H9 (cell line): ENCODE data around the gene ISYNA1. TPM values are rescaled to one million over a fixed set of nuclear protein-coding genes. Genes with fewer than 3 reads are reported as not detected.

Source experiments
- DNase-seq: peaks from one replicate; pipeline ENCODE4 v3.0.0-alpha.2; 2017
- H2AFZ ChIP-seq: one replicate; pipeline ENCODE4 v1.6.1; 2013; ENCODE audit warnings: mild to moderate bottlenecking, low read length, control low read depth, moderate library complexity
- H2AK5ac ChIP-seq: 2 replicates; pipeline ENCODE4 v1.6.1; 2013; ENCODE audit warnings: low read length, control low read depth, mixed read lengths; ENCODE audit not compliant: insufficient read length
- H2BK120ac ChIP-seq: one replicate; pipeline ENCODE4 v1.6.1; 2013; ENCODE audit warnings: low read depth, mild to moderate bottlenecking, low read length, control low read depth, inconsistent platforms; ENCODE audit not compliant: poor library complexity, severe bottlenecking
- H2BK12ac ChIP-seq: 2 replicates; pipeline ENCODE4 v1.6.1; 2013; ENCODE audit warnings: low read length, control low read depth, mixed read lengths, low read depth; ENCODE audit not compliant: insufficient read length
- H2BK15ac ChIP-seq: 2 replicates; pipeline ENCODE4 v1.6.1; 2013; ENCODE audit warnings: low read depth, low read length, control low read depth
- H2BK20ac ChIP-seq: one replicate; pipeline ENCODE4 v1.6.1; 2013; ENCODE audit warnings: low read depth, mild to moderate bottlenecking, low read length, control low read depth, inconsistent platforms; ENCODE audit not compliant: poor library complexity, severe bottlenecking
- H2BK5ac ChIP-seq: 2 replicates; pipeline ENCODE4 v1.6.1; 2013; ENCODE audit warnings: low read length, control low read depth, mixed read lengths; ENCODE audit not compliant: insufficient read length
- H3K14ac ChIP-seq: 2 replicates; pipeline ENCODE4 v1.6.1; 2013; ENCODE audit warnings: low read length, control low read depth; ENCODE audit not compliant: insufficient read depth
- H3K18ac ChIP-seq: 2 replicates; pipeline ENCODE4 v1.6.1; 2013; ENCODE audit warnings: low read depth, mild to moderate bottlenecking, mixed read lengths, low read length, control low read depth; ENCODE audit not compliant: insufficient read length
- H3K23ac ChIP-seq: 2 replicates; pipeline ENCODE4 v1.6.1; 2013; ENCODE audit warnings: low read length, control low read depth, mixed read lengths, low read depth; ENCODE audit not compliant: insufficient read length
- H3K23me2 ChIP-seq: 2 replicates; pipeline ENCODE4 v1.6.1; 2013; ENCODE audit warnings: low read depth, mild to moderate bottlenecking, mixed read lengths, low read length, control low read depth; ENCODE audit not compliant: insufficient read length, poor library complexity, severe bottlenecking
- H3K27ac ChIP-seq: 2 replicates; pipeline ENCODE4 v1.5.1; 2013; ENCODE audit warnings: low read length, control low read depth, mixed read lengths, low read depth; ENCODE audit not compliant: insufficient read length
- H3K27me3 ChIP-seq: 2 replicates; pipeline ENCODE4 v1.6.1; 2013; ENCODE audit warnings: low read length, control low read depth, inconsistent platforms; ENCODE audit not compliant: insufficient read depth
- H3K4ac ChIP-seq: 2 replicates; pipeline ENCODE4 v1.6.1; 2013; ENCODE audit warnings: low read depth, mild to moderate bottlenecking, control low read depth, inconsistent platforms, low read length, moderate library complexity
- H3K4me1 ChIP-seq: 2 replicates; pipeline ENCODE4 v1.6.1; 2013; ENCODE audit warnings: low read length, control low read depth, inconsistent platforms; ENCODE audit not compliant: insufficient read depth
- H3K4me2 ChIP-seq: 2 replicates; pipeline ENCODE4 v1.6.1; 2013; ENCODE audit warnings: low read length, control low read depth, mixed read lengths; ENCODE audit not compliant: insufficient read length, insufficient read depth
- H3K56ac ChIP-seq: 2 replicates; pipeline ENCODE4 v1.6.1; 2013; ENCODE audit warnings: low read depth, mild to moderate bottlenecking, mixed read lengths, low read length, control low read depth; ENCODE audit not compliant: insufficient read length
- H3K79me1 ChIP-seq: 2 replicates; pipeline ENCODE4 v1.6.1; 2013; ENCODE audit warnings: low read depth, mild to moderate bottlenecking, moderate library complexity, low read length, control low read depth, inconsistent platforms; ENCODE audit not compliant: insufficient read depth, poor library complexity, severe bottlenecking
- H3K79me2 ChIP-seq: 2 replicates; pipeline ENCODE4 v1.6.1; 2013; ENCODE audit warnings: low read length, control low read depth, inconsistent platforms; ENCODE audit not compliant: insufficient read depth
- H3K9ac ChIP-seq: 2 replicates; pipeline ENCODE4 v1.6.1; 2013; ENCODE audit warnings: low read length, control low read depth, mixed read lengths; ENCODE audit not compliant: insufficient read length; ENCODE audit errors: extremely low read depth
- H3K9me3 ChIP-seq: one replicate; pipeline ENCODE4 v1.6.1; 2013; ENCODE audit warnings: low read depth, low read length, inconsistent platforms; ENCODE audit not compliant: control insufficient read depth
- H3T11ph ChIP-seq: one replicate; pipeline ENCODE4 v1.6.1; 2013; ENCODE audit warnings: mild to moderate bottlenecking, low read length, control low read depth, inconsistent platforms
- H4K20me1 ChIP-seq: one replicate; pipeline ENCODE4 v1.6.1; 2013; ENCODE audit not compliant: control insufficient read depth, insufficient read length, insufficient read depth
- H4K5ac ChIP-seq: 2 replicates; pipeline ENCODE4 v1.6.1; 2013; ENCODE audit warnings: low read depth, mild to moderate bottlenecking, mixed read lengths, low read length, control low read depth; ENCODE audit not compliant: insufficient read length
- H4K8ac ChIP-seq: replicated peaks from 2 replicates; pipeline ENCODE4 v1.6.1; 2013; ENCODE audit warnings: low read length, control low read depth, mixed read lengths, low read depth; ENCODE audit not compliant: insufficient read length
- H4K91ac ChIP-seq: 2 replicates; pipeline ENCODE4 v1.6.1; 2013; ENCODE audit warnings: low read depth, mild to moderate bottlenecking, moderate library complexity, mixed read lengths, low read length, control low read depth; ENCODE audit not compliant: insufficient read length
- H3K27ac Mint-ChIP-seq, 3 experiments: 2 replicates in 2 of 3; 3 replicates in 1 of 3; pipeline ENCODE4 v1.8.0; 2020 to 2021; ENCODE audit warnings: mixed read lengths in 3 of 3, mild to moderate bottlenecking in 1 of 3, moderate library complexity in 1 of 3
- H3K27me3 Mint-ChIP-seq: 2 replicates; pipeline ENCODE4 v1.8.0; 2021; ENCODE audit warnings: low read depth, mild to moderate bottlenecking, moderate library complexity, mixed read lengths
- H3K36me3 Mint-ChIP-seq, 3 experiments: 2 replicates in 2 of 3; 3 replicates in 1 of 3; pipeline ENCODE4 v1.8.0; 2020 to 2021; ENCODE audit warnings: low read depth in 3 of 3, mixed read lengths in 3 of 3; ENCODE audit not compliant: insufficient read depth in 1 of 3
- H3K4me1 Mint-ChIP-seq, 2 experiments: 2 replicates each; pipeline ENCODE4 v1.8.0; 2020; ENCODE audit warnings: mixed read lengths in 2 of 2
- H3K4me3 Mint-ChIP-seq, 2 experiments: 2 replicates in 1 of 2; 3 replicates in 1 of 2; pipeline ENCODE4 v1.8.0; 2020 to 2021; ENCODE audit warnings: mild to moderate bottlenecking in 2 of 2, mixed read lengths in 2 of 2, moderate library complexity in 1 of 2
- H3K9me3 Mint-ChIP-seq, 2 experiments: 2 replicates in 1 of 2; 3 replicates in 1 of 2; pipeline ENCODE4 v1.8.0; 2020; ENCODE audit warnings: mild to moderate bottlenecking in 2 of 2, mixed read lengths in 2 of 2, moderate library complexity in 1 of 2
- whole genome bisulfite sequencing: extraction: QIAGEN DNeasy Blood & Tissue Kit; methylation state at CpG from one replicate; pipeline ENCODE4 v1.1.7; 2013; ENCODE audit warnings: missing lambda C conversion rate, low lambda C conversion rate, mixed read lengths; ENCODE audit not compliant: insufficient read length; ENCODE audit errors: extremely low coverage; 5-methylcytosine and 5-hydroxymethylcytosine counted together
- total RNA-seq: library from RNA; stranded (reverse); gene quantifications from 2 replicates; pipeline ENCODE4 v1.2.1, GENCODE V29; 2021
- TF ChIP-seq, protein P1 (sequence below): fragments of 200-600 bp; sonication (generic); conservative IDR thresholded peaks from 3 replicates; pipeline ENCODE4 v1.8.0; 2021; ENCODE audit warnings: antibody characterized with exemption, mild to moderate bottlenecking

ISYNA1 gene
- total RNA-seq, 1 experiment from 2014 or later = 241 TPM

DNA sequence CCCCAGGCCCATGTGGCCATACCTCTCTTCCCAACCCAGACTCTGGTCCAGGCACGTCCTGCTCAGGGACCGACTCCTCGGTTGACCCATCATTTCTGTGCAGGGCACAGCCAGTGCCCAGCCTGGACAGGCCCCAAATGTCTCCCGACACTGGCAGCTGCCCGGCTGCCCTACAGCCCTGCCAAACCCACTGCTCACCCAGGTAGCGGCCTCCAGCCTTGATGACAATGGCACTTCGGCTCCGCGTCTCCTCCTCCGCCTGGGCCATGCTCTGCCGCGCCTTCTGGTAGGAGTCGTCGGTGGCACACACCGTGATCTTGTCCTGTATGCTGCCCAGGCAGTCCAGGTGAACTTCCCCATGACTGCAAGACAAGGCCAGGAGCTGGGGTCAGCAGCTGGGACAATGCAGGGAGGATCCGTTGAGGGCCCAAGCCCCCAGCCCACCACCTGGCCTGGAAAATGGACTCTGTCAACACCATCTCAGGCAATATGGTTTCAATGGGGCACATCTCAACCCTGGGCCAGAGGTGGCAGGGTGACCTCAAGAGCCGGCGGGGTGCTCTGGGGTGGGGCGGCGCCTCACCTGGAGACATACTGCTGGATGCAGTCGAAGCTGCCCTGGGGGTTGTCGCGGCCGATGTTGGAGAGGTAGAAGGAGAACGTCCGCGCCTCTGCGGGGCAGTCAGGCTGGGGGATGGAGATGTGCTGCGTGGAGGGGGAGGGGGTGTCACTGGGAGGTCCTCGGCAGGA is 27.5 kb upstream of the ISYNA1 start:
- Histone ChIP-seq H2BK12ac (no peak overlapping the region), H3K56ac (no peak overlapping the region), H3K18ac (no peak overlapping the region), H2BK15ac (no peak overlapping the region), H3K27ac (no peak overlapping the region), H3K4me2 (no peak overlapping the region), H3K23ac (no peak overlapping the region), H3K9ac (no peak overlapping the region), H4K91ac (no peak overlapping the region), H3K14ac (no peak overlapping the region), H2AK5ac (no peak overlapping the region), H3K79me1 (no peaks in the 10 kb centered on the region), H3K9me3 (no peaks in the 10 kb centered on the region), H3K79me2 (no peaks in the 10 kb centered on the region), H2AFZ (no peak overlapping the region), H2BK20ac (no peak overlapping the region), H2BK5ac (no peak overlapping the region), H2BK120ac (no peak overlapping the region), H4K8ac (no peak overlapping the region), H3K27me3 (no peaks in the 10 kb centered on the region), H4K5ac (no peak overlapping the region), H4K20me1 (no peaks in the 10 kb centered on the region), H3K4ac (no peak overlapping the region), H3T11ph (no peak overlapping the region), H3K4me1 (no peaks in the 10 kb centered on the region), H3K23me2 (no peaks in the 10 kb centered on the region)
- no CpG with 5 or more reads among the region's 30 CpGs for WGBS
- H3K4me1 Mint-ChIP-seq = peaks cover 4 to 8% of the 10 kb centered on the region in 2 experiments
- peak overlapping the region in 2 of 3 experiments; percentile 46 to 59; a peak in 4 of 7 replicates for H3K27ac Mint-ChIP-seq
- H3K9me3 Mint-ChIP-seq = no peaks in the 10 kb centered on the region
- H3K27me3 Mint-ChIP-seq = no peaks in the 10 kb centered on the region; the same call in 1 of the 2 replicates
- DNase-seq = no peak
- peaks cover 6 to 28% (median 25%) of the 10 kb centered on the region in 3 experiments; a peak in 6 of 7 replicates for H3K36me3 Mint-ChIP-seq
- peak overlapping the region in 1 of 2 experiments; percentile 20; a peak in 1 of 5 replicates for H3K4me3 Mint-ChIP-seq
- TF ChIP-seq, protein P1, sequence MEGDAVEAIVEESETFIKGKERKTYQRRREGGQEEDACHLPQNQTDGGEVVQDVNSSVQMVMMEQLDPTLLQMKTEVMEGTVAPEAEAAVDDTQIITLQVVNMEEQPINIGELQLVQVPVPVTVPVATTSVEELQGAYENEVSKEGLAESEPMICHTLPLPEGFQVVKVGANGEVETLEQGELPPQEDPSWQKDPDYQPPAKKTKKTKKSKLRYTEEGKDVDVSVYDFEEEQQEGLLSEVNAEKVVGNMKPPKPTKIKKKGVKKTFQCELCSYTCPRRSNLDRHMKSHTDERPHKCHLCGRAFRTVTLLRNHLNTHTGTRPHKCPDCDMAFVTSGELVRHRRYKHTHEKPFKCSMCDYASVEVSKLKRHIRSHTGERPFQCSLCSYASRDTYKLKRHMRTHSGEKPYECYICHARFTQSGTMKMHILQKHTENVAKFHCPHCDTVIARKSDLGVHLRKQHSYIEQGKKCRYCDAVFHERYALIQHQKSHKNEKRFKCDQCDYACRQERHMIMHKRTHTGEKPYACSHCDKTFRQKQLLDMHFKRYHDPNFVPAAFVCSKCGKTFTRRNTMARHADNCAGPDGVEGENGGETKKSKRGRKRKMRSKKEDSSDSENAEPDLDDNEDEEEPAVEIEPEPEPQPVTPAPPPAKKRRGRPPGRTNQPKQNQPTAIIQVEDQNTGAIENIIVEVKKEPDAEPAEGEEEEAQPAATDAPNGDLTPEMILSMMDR = no peak
